Karpas-422 (cell line): ENCODE data around the gene NTM. TPM values are rescaled to one million over a fixed set of nuclear protein-coding genes. Genes with fewer than 3 reads are reported as not detected.

Source experiments
- DNase-seq: peaks from one replicate; pipeline ENCODE4 v3.0.0-alpha.2; 2015
- H2AFZ ChIP-seq: fragments of 200-600 bp; sonication (generic); 2 replicates; pipeline ENCODE4 v1.6.1; 2014; ENCODE audit warnings: antibody characterized with exemption, low read length, mixed read lengths
- H3K27ac ChIP-seq: fragments of 200-600 bp; sonication (generic); 2 replicates; pipeline ENCODE4 v1.5.1; 2014; ENCODE audit warnings: mild to moderate bottlenecking, low read length, moderate library complexity
- H3K27me3 ChIP-seq: fragments of 200-600 bp; sonication (generic); 2 replicates; pipeline ENCODE4 v1.6.1; 2014; ENCODE audit warnings: low read length, mixed read lengths
- H3K36me3 ChIP-seq: fragments of 200-600 bp; sonication (generic); 2 replicates; pipeline ENCODE4 v1.6.1; 2014; ENCODE audit warnings: low read length, mixed read lengths; ENCODE audit not compliant: insufficient read depth
- H3K4me1 ChIP-seq: fragments of 200-600 bp; sonication (generic); 2 replicates; pipeline ENCODE4 v1.6.1; 2014; ENCODE audit warnings: mild to moderate bottlenecking, low read length, mixed read lengths
- H3K4me2 ChIP-seq: fragments of 200-600 bp; sonication (generic); 2 replicates; pipeline ENCODE4 v1.6.1; 2014; ENCODE audit warnings: low read length, low read depth, mild to moderate bottlenecking; ENCODE audit not compliant: poor library complexity, severe bottlenecking
- H3K4me3 ChIP-seq: fragments of 200-600 bp; sonication (generic); 2 replicates; pipeline ENCODE4 v1.5.1; 2014; ENCODE audit warnings: mild to moderate bottlenecking, antibody characterized with exemption, low read length, mixed read lengths
- H3K79me2 ChIP-seq: fragments of 200-600 bp; sonication (generic); 2 replicates; pipeline ENCODE4 v1.6.1; 2014; ENCODE audit warnings: mild to moderate bottlenecking, low read length, mixed read lengths
- H3K9ac ChIP-seq: fragments of 200-600 bp; sonication (generic); 2 replicates; pipeline ENCODE4 v1.6.0; 2014; ENCODE audit warnings: low read length
- H3K9me2 ChIP-seq: fragments of 200-600 bp; sonication (generic), shearing (Covaris generic); replicated peaks from 2 replicates; pipeline ENCODE4 v1.6.0; 2014; ENCODE audit warnings: mild to moderate bottlenecking, low read length, moderate library complexity; ENCODE audit not compliant: insufficient read depth
- H3K9me3 ChIP-seq: fragments of 300-700, 200-600 bp; sonication (generic); 2 replicates; pipeline ENCODE4 v1.6.1; 2014; ENCODE audit warnings: low read length, mixed read lengths
- H4K20me1 ChIP-seq: fragments of 200-600 bp; sonication (generic); 2 replicates; pipeline ENCODE4 v1.6.1; 2014; ENCODE audit warnings: mild to moderate bottlenecking, antibody characterized with exemption, low read length, low read depth; ENCODE audit not compliant: insufficient read depth
- total RNA-seq: library from RNA; depleted of rRNA; stranded (reverse); fragments of >200 nt; shearing (Covaris generic); gene quantifications from 2 replicates; pipeline ENCODE4 v1.2.3, GENCODE V29; 2014; ENCODE audit warnings: low replicate concordance

Gene NTM
- total RNA-seq, 1 experiment from 2014 or later: not detected

DNA sequence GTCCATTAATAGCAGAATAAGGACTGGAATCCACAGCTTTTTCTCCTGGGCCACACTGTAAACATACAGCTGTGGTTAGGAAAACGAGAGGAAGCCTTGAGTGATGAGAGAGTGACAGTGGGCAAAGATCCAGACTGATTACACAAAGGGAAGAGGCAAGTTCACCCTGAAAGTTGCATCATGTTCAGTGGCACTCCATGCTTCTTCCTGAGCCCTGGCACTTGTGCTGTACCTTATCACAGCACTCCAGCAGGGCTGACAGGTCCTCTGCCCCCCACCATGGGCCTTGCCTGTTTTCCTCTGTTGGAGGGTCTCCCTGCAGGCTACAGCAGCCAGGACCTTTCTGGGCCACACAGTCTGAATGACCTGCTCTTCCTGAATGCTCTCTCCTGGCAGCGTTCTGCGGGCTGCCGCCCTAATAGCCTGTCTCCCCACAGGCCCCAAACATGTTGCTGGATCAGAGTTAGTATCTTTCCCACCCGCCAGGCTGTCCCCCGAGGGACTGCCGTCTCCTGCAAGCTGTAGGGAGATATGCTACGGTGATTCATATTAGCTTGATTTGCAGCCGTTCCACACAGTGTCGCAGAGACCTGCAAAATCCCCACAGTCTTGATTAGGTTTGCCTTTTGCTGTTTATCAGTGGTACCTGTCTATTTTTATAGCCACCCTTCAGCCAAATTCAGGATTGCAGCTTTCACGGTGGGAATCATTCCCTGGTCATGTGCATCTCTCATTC, 60.2 kb downstream of the NTM start:
- H3K27me3 ChIP-seq: no peaks in the 10 kb centered on the region
- no peaks in the 10 kb centered on the region for H3K36me3 ChIP-seq
- peaks cover 14% of the 10 kb centered on the region for H3K4me1 ChIP-seq
- H3K4me3 ChIP-seq: no peak overlapping the region
- H2AFZ ChIP-seq: no peak overlapping the region
- H3K27ac ChIP-seq: no peak overlapping the region
- H3K9me3 ChIP-seq: no peaks in the 10 kb centered on the region
- H3K79me2 ChIP-seq: no peaks in the 10 kb centered on the region
- H3K4me2 ChIP-seq: no peak overlapping the region
- H4K20me1 ChIP-seq: no peaks in the 10 kb centered on the region
- no peaks in the 10 kb centered on the region for H3K9me2 ChIP-seq
- H3K9ac ChIP-seq: no peak overlapping the region
- no peak for DNase-seq

DNA sequence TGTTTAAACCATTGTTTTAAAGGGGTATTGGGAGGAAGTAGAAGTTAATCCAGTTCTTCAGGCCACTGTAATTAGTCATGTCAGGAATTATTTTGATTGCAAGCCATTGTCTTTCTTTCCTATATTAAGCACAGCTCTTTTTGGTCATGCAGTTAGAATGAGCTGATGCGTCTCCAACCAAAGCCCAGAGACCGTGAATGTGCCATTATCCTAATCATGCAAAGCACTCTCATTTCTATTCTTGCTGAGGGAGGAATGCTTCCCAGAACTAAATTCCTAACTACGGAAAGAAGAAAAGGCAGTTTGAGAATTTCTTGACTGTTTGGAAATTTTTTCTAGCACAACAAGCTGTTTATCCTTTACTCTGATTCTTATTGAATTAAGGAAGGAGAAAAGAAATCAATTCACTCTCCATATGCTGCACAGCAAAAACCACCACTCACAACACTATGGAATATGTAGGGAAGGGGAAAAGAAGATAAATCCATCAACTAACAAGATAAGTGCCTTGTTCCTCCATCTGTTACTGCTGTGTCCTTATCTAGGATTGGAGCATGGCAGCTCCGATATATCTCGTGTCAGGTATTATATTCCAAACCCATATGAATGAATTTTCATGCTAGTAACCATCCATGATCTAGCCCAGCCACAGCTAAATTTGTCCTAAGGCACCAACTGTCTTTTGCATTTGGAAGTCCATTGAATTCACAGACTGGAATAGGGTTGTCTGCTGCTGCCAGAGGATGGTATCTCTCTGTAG, 70.8 kb downstream of the NTM start:
- no peak overlapping the region for H3K9ac ChIP-seq
- no peaks in the 10 kb centered on the region for H3K4me1 ChIP-seq
- H3K4me2 ChIP-seq: no peak overlapping the region
- no peaks in the 10 kb centered on the region for H3K9me2 ChIP-seq
- no peaks in the 10 kb centered on the region for H3K79me2 ChIP-seq
- DNase-seq: no peak
- no peaks in the 10 kb centered on the region for H3K27me3 ChIP-seq
- H3K4me3 ChIP-seq: no peak overlapping the region
- H4K20me1 ChIP-seq: no peaks in the 10 kb centered on the region
- no peak overlapping the region for H3K27ac ChIP-seq
- no peak overlapping the region for H2AFZ ChIP-seq
- H3K36me3 ChIP-seq: no peaks in the 10 kb centered on the region
- no peaks in the 10 kb centered on the region for H3K9me3 ChIP-seq

DNA sequence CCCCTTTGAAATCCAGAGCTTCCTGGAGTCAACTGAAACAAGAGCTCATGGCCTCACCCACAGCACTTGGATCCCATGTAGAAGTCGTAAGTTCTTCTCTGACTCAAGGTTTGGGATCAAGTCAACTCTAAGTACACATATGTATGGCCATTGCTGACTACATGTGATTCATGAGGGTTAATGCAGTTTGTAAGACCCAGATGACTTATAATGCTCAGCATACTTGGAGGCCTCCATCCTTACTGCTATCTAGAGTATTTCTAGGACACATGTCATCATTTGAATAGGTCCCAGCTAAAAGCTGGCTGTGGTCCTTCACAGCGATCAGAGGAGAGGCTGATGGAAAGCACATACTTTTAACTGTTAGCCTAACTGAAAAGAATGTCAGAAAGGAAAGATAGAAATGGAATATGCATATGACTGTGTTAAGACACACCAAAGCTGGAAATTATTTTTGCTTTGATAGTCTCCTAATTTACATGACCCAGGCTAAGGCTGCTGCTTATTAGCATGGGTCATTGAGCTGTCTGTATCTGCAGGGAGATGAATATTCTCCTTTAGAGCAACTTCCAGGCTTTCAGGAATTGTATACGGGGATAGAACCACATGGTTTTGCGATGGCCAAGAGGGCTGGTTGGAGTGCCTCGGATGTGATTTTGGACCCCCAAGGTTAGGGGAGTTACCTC, 76.3 kb downstream of the NTM start:
- Histone ChIP-seq H3K4me2 (no peak overlapping the region), H2AFZ (no peak overlapping the region), H3K27ac (no peak overlapping the region), H3K9ac (no peak overlapping the region), H4K20me1 (no peaks in the 10 kb centered on the region), H3K9me3 (no peaks in the 10 kb centered on the region), H3K79me2 (no peaks in the 10 kb centered on the region), H3K4me1 (no peaks in the 10 kb centered on the region), H3K9me2 (no peaks in the 10 kb centered on the region), H3K36me3 (no peaks in the 10 kb centered on the region), H3K4me3 (no peak overlapping the region), H3K27me3 (no peaks in the 10 kb centered on the region)
- no peak for DNase-seq

GRCh38 chr11:131447277-131447815, 76.9 kb downstream of the NTM start:
- no peaks in the 10 kb centered on the region for H4K20me1 ChIP-seq
- no peaks in the 10 kb centered on the region for H3K36me3 ChIP-seq
- H3K4me3 ChIP-seq: no peak overlapping the region
- no peaks in the 10 kb centered on the region for H3K79me2 ChIP-seq
- no peak overlapping the region for H3K27ac ChIP-seq
- DNase-seq: no peak
- no peaks in the 10 kb centered on the region for H3K27me3 ChIP-seq
- H3K4me2 ChIP-seq: no peak overlapping the region
- H3K4me1 ChIP-seq: no peaks in the 10 kb centered on the region
- no peaks in the 10 kb centered on the region for H3K9me3 ChIP-seq
- H2AFZ ChIP-seq: no peak overlapping the region
- H3K9ac ChIP-seq: no peak overlapping the region
- H3K9me2 ChIP-seq: no peaks in the 10 kb centered on the region

DNA sequence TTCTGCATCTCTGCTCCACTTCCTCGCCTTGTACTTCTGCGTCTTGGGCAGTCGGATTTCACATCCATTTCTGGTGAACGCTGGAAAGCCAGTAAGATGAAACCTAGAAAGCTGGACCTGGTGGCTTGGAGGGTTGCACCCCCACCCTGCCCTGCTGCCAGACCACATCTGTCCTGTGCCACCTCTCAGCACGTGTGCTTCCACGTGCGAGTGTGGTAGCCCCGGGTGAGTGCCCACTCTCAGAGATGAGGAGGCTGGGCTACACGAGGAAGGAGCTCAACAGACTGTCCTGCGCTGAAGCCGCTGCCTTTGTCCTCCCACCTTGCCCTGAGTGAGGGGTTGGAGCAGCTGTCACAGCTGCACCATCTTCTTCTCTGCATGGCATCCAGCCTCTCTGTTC, 77.5 kb downstream of the NTM start:
- no peaks in the 10 kb centered on the region for H3K4me1 ChIP-seq
- H3K4me3 ChIP-seq: no peak overlapping the region
- H3K27ac ChIP-seq: no peak overlapping the region
- H4K20me1 ChIP-seq: no peaks in the 10 kb centered on the region
- H3K9me3 ChIP-seq: no peaks in the 10 kb centered on the region
- no peak overlapping the region for H3K9ac ChIP-seq
- no peaks in the 10 kb centered on the region for H3K9me2 ChIP-seq
- H2AFZ ChIP-seq: no peak overlapping the region
- no peaks in the 10 kb centered on the region for H3K27me3 ChIP-seq
- H3K36me3 ChIP-seq: no peaks in the 10 kb centered on the region
- no peak for DNase-seq
- H3K4me2 ChIP-seq: no peak overlapping the region
- no peaks in the 10 kb centered on the region for H3K79me2 ChIP-seq

GRCh38 chr11:131449036-131450019, 78.9 kb downstream of the NTM start:
- Histone ChIP-seq H3K9ac (no peak overlapping the region), H2AFZ (no peak overlapping the region), H3K27me3 (no peaks in the 10 kb centered on the region), H3K9me2 (no peaks in the 10 kb centered on the region), H3K4me3 (no peak overlapping the region), H4K20me1 (no peaks in the 10 kb centered on the region), H3K4me1 (no peaks in the 10 kb centered on the region), H3K36me3 (no peaks in the 10 kb centered on the region), H3K4me2 (no peak overlapping the region), H3K79me2 (no peaks in the 10 kb centered on the region), H3K9me3 (no peaks in the 10 kb centered on the region), H3K27ac (no peak overlapping the region)
- no peak for DNase-seq

GRCh38 chr11:131454490-131454889, 84.1 kb downstream of the NTM start:
- no peaks in the 10 kb centered on the region for H3K36me3 ChIP-seq
- H3K27me3 ChIP-seq: no peaks in the 10 kb centered on the region
- no peaks in the 10 kb centered on the region for H3K9me3 ChIP-seq
- no peaks in the 10 kb centered on the region for H3K79me2 ChIP-seq
- no peak overlapping the region for H3K4me3 ChIP-seq
- H2AFZ ChIP-seq: no peak overlapping the region
- no peaks in the 10 kb centered on the region for H3K9me2 ChIP-seq
- no peaks in the 10 kb centered on the region for H4K20me1 ChIP-seq
- no peak overlapping the region for H3K4me2 ChIP-seq
- no peak overlapping the region for H3K27ac ChIP-seq
- no peaks in the 10 kb centered on the region for H3K4me1 ChIP-seq
- H3K9ac ChIP-seq: no peak overlapping the region
- DNase-seq: no peak
